Smooth muscle cell (in vitro differentiated cells): ENCODE measurements around the gene ATP5F1D. TPM values are rescaled to one million over a fixed set of nuclear protein-coding genes. Genes with fewer than 3 reads are reported as not detected.
A peak's percentile ranks its signal among the peaks of the same experiment; 100 is the strongest.

ENCODE experiments used
- DNase-seq: peaks from one replicate; lab custom pipeline; 2025; ENCODE audit not compliant: unreplicated experiment; lab: John Stamatoyannopoulos, UW
- H2AFZ ChIP-seq: fragments of 200-600 bp; sonication (generic); 2 replicates; pipeline ENCODE4 v1.6.0; 2016; ENCODE audit warnings: antibody characterized with exemption, low read depth, mild to moderate bottlenecking
- H3F3A ChIP-seq: fragments of 200-600 bp; sonication (generic); 2 replicates; pipeline ENCODE4 v1.6.0; 2017; ENCODE audit warnings: antibody characterized with exemption, low read depth
- H3K27ac ChIP-seq: fragments of 200-600 bp; sonication (generic); 2 replicates; pipeline ENCODE4 v1.5.1; 2016; ENCODE audit warnings: low read depth, mild to moderate bottlenecking
- H3K27me3 ChIP-seq: fragments of 200-600 bp; sonication (generic); 2 replicates; pipeline ENCODE4 v1.6.1; 2016; ENCODE audit warnings: low read depth, mild to moderate bottlenecking
- H3K36me3 ChIP-seq: fragments of 200-600 bp; sonication (generic); 2 replicates; pipeline ENCODE4 v1.5.1; 2016; ENCODE audit warnings: low read depth
- H3K4me1 ChIP-seq: fragments of 200-600 bp; sonication (generic); 2 replicates; pipeline ENCODE4 v1.5.1; 2016; ENCODE audit warnings: low read depth
- H3K4me2 ChIP-seq: fragments of 200-600 bp; sonication (generic); 2 replicates; pipeline ENCODE4 v1.6.0; 2016; ENCODE audit warnings: mild to moderate bottlenecking
- H3K4me3 ChIP-seq: fragments of 200-600 bp; sonication (generic); 2 replicates; pipeline ENCODE4 v1.5.1; 2016; ENCODE audit warnings: mild to moderate bottlenecking
- H3K79me2 ChIP-seq: fragments of 200-600 bp; sonication (generic); 2 replicates; pipeline ENCODE4 v1.6.0; 2016; ENCODE audit warnings: low read depth, mild to moderate bottlenecking
- H3K9ac ChIP-seq: fragments of 200-600 bp; sonication (generic); 2 replicates; pipeline ENCODE4 v1.6.0; 2016; ENCODE audit warnings: low read depth
- H3K9me3 ChIP-seq: fragments of 200-600 bp; sonication (generic); replicated peaks from 2 replicates; pipeline ENCODE4 v1.5.1; 2016; ENCODE audit warnings: low read depth
- H4K20me1 ChIP-seq: fragments of 200-600 bp; sonication (generic); 2 replicates; pipeline ENCODE4 v1.6.0; 2016; ENCODE audit warnings: low read depth
- WGBS: methylation state at CpG from one replicate; pipeline ENCODE4 v1.1.7; 2016; ENCODE audit warnings: low lambda C conversion rate; 5-methylcytosine and 5-hydroxymethylcytosine counted together
- polyA plus RNA-seq: library from polyadenylated mRNA; unstranded; fragments of >200 nt; fragmentation: Nextera tagmentation; extraction: Ambion mirVana; gene quantifications from 2 replicates; pipeline ENCODE4 v1.2.1, GENCODE V29; 2016
- total RNA-seq: library from RNA; depleted of rRNA; stranded (reverse); fragments of >200 nt; gene quantifications from 2 replicates; pipeline ENCODE4 v1.2.3, GENCODE V29; 2014
- TF ChIP-seq, protein P1 (sequence below): fragments of 200-600 bp; sonication (generic); IDR thresholded peaks from 2 replicates; pipeline ENCODE4 v1.5.1; 2017; ENCODE audit warnings: borderline replicate concordance, mild to moderate bottlenecking, antibody characterized with exemption; ENCODE audit not compliant: insufficient read depth, poor library complexity, severe bottlenecking

The ATP5F1D gene
- total and polyA plus RNA-seq, 2 experiments from 2014 or later = 68.8 to 272 TPM

DNA sequence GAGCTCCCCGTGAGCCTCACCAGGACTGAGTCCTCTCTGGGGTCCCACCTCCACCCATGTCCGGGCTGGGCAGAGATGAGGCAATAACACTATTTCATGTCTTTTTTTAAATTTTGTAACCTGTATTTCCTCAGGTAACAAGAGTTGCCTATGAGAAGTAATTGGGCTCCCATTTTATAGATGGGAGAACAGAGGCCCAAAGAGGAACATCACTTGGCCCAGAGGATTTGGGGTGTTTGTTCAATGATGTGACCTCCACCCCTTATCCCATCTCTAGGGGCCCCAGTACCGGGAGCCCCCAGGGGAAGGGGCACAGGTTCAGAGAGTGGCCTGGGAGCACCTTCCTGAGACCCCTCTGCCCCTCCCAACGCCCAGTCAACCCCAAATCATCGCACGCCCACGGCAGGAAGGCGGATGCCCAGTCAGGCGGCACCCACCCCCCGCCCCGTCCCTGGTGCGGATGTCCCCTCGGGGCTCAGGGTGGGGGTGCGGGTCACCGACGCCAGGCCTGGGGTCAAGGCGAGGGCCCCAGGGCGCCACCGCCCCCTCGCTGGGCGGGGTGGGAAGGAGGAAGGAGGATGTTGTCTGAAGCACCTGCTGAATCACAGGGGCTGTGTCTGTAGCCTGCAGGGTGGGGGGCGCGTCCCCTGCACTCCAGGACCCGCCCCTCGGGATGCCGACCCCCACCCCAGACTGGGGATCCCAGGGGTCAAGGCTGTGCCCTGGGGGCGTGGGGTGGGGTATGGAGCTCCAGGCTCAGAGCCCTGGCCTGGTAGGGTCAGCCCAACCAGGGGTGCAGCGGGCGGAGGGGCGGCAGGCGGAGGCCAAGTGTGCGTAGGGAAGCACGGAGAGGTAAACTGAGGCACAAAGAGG lies 18.6 kb downstream of the ATP5F1D start:
- peaks cover 29% of the 10 kb centered on the region for H3K79me2 ChIP-seq
- peak; percentile 65 for DNase-seq
- H3K4me3 ChIP-seq = peak overlapping the region; percentile 42
- no peaks in the 10 kb centered on the region for H3K27me3 ChIP-seq
- TF ChIP-seq, protein P1, sequence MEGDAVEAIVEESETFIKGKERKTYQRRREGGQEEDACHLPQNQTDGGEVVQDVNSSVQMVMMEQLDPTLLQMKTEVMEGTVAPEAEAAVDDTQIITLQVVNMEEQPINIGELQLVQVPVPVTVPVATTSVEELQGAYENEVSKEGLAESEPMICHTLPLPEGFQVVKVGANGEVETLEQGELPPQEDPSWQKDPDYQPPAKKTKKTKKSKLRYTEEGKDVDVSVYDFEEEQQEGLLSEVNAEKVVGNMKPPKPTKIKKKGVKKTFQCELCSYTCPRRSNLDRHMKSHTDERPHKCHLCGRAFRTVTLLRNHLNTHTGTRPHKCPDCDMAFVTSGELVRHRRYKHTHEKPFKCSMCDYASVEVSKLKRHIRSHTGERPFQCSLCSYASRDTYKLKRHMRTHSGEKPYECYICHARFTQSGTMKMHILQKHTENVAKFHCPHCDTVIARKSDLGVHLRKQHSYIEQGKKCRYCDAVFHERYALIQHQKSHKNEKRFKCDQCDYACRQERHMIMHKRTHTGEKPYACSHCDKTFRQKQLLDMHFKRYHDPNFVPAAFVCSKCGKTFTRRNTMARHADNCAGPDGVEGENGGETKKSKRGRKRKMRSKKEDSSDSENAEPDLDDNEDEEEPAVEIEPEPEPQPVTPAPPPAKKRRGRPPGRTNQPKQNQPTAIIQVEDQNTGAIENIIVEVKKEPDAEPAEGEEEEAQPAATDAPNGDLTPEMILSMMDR = no peak
- WGBS = 27% methylated on average over 16 of the region's 33 CpGs
- peak overlapping the region; percentile 74 for H3K27ac ChIP-seq
- H3K4me1 ChIP-seq = peaks cover 34% of the 10 kb centered on the region
- no peak overlapping the region for H2AFZ ChIP-seq
- H3F3A ChIP-seq = peaks cover 63% of the 10 kb centered on the region
- peak overlapping the region; percentile 41 for H3K9ac ChIP-seq
- H3K36me3 ChIP-seq = no peaks in the 10 kb centered on the region
- H4K20me1 ChIP-seq = peaks cover 49% of the 10 kb centered on the region
- H3K9me3 ChIP-seq = no peaks in the 10 kb centered on the region
- peak overlapping the region; percentile 82 for H3K4me2 ChIP-seq

DNA sequence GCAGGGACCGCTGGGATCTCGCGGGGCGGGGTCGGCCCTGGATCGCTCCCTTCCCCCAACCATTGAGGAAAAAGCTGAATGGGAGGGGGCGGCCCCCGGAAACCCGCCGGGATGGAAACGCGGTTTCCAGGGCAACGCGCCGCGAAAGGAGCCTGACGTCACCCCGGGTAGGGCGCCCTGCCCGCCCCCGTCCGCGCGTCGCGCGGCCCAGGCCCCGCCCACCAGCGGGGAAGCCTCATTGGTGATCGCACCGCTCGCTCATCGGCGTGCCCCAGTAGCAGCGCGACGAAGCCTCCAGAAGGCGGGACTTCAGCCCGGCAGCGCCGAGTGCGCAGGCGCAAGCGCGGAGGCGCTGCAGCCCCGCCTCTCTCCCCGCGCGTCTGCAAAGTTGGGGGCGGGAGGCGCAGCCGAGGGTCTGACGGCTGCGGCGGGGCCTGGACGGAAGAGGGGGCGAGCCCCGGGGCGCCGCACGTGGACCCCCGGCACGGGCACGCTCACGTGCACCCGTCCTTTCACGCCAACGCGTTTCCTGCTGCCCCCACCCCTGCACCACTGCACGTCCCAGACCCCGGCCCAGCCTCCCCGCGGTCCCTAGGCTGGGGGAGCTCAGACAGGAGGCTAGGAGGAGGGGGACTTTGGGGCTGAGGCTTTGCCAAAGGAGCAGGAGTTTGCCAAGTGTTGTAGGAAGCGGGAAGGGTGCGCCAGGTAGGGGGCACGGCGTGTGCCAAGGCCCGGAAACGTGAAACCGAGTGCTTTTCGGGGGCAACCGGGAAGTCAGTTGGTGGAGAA lies 19.4 kb downstream of the ATP5F1D start:
- no peaks in the 10 kb centered on the region for H3K36me3 ChIP-seq
- H4K20me1 ChIP-seq = peaks cover 40% of the 10 kb centered on the region
- TF ChIP-seq, protein P1 = no peak
- H3K4me2 ChIP-seq = peak overlapping the region; percentile 95
- H2AFZ ChIP-seq = no peak overlapping the region
- peaks cover 20% of the 10 kb centered on the region for H3K79me2 ChIP-seq
- peak overlapping the region; percentile 96 for H3K9ac ChIP-seq
- 1% methylated on average over 51 of the region's 83 CpGs for WGBS
- H3K4me3 ChIP-seq = peak overlapping the region; percentile 64
- H3K9me3 ChIP-seq = no peaks in the 10 kb centered on the region
- peaks cover 40% of the 10 kb centered on the region for H3K4me1 ChIP-seq
- peak; percentile 89 for DNase-seq
- H3K27ac ChIP-seq = peak overlapping the region; percentile 97
- peaks cover 57% of the 10 kb centered on the region for H3F3A ChIP-seq
- no peaks in the 10 kb centered on the region for H3K27me3 ChIP-seq

DNA sequence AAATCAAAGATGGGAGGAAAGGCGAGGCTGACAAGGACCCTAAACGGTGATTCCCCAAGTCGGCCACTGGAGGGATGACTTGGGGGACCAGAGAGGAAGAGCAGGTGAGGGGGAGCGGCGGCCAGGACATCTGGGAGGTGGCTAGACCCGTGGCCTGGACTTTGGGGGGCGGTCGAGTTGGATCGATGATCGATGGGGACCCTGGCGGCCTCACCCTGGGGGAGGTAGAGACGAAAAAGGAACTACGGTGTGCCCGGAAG lies 19.9 kb downstream of the ATP5F1D start:
- TF ChIP-seq, protein P1 = no peak
- H3K4me3 ChIP-seq = peak overlapping the region; percentile 64
- H3K27ac ChIP-seq = peak overlapping the region; percentile 97
- peaks cover 35% of the 10 kb centered on the region for H4K20me1 ChIP-seq
- DNase-seq = no peak
- H3K36me3 ChIP-seq = no peaks in the 10 kb centered on the region
- H3K79me2 ChIP-seq = peaks cover 16% of the 10 kb centered on the region
- H3K4me2 ChIP-seq = peak overlapping the region; percentile 95
- no peaks in the 10 kb centered on the region for H3K9me3 ChIP-seq
- H3K27me3 ChIP-seq = no peaks in the 10 kb centered on the region
- H3K9ac ChIP-seq = peak overlapping the region; percentile 96
- H3F3A ChIP-seq = peaks cover 55% of the 10 kb centered on the region
- WGBS = 12% methylated on average over 14 of the region's 14 CpGs
- no peak overlapping the region for H2AFZ ChIP-seq
- H3K4me1 ChIP-seq = peaks cover 41% of the 10 kb centered on the region
